ENCODE data around the gene PRRT1B. TPM values are rescaled to one million over a fixed set of nuclear protein-coding genes. Genes with fewer than 3 reads are reported as not detected.

PRRT1B gene
- total and polyA plus RNA-seq, 9 of the 15 experiments (the other 6 are each of a cell fraction or from before 2014, with no cell fraction given): not detected

DNA sequence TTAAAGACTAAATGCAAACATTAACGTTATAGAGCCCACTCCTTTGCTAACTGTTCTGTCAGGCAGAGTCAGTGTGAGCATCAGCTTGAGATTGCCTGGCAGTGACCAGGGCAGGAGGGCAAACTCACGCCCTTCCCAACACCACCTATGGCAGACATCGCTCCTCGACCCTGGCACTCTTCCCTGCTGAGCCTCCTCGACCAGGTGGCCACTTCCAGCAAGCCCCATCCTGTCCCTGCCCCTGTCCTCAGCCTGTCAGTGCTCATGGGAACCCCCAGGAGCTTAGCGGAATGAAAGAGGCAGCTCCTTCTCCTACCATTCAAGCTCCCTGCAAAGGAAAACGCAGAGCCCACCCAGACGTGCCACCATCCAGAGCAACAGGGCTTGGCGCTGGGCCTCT is 42.0 kb downstream of the PRRT1B start (continued):
- no peak for TF ChIP-seq ZNF121 (CRISPR knock-in tag; conservative IDR thresholded peaks at IDR 0.05)

DNA sequence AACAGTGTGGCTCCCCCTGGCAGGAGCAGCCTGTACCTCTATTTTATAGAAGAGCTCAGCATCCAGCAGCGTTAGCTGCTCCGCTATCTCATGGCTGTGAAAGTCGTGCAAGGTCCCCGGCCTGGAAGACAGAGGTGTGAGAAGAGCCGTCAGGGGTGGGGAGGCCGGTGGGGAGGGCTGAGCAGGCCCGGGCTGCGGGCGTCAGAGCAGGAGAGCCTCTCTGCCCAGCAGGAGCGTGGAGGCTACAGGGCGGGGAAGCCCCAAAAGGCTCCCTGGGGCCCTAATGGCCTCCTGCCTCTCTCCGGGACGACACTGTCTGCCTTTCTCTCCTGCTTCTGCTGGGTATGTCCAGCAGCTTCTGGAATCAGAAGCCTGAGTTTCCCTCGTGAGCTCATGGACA is 42.6 kb downstream of the PRRT1B start:
- Histone ChIP-seq H3K36me3 (ENCODE audit: control insufficient read depth, insufficient read depth, low read length) (peaks cover 30% of the 10 kb centered on the region; the same call in 2 of the 3 replicates), H3K9me1 (ENCODE audit: control insufficient read depth, insufficient read depth, low read length) (no peaks in the 10 kb centered on the region), H3K9ac (ENCODE audit: insufficient read depth in 1 of 2, low read depth in 2 of 2, low read length in 2 of 2) (no peak overlapping the region), H3K4me3 (no peak overlapping the region), H3K9me3 (replicated peaks; ENCODE audit: control insufficient read depth, insufficient read depth, low read depth, low read length) (no peaks in the 10 kb centered on the region), H3K4me1 (replicated peaks in 1 of 2; ENCODE audit: control insufficient read depth in 2 of 2, insufficient read depth in 2 of 2, low read length in 2 of 2) (no peaks in the 10 kb centered on the region; a peak in 1 of 5 replicates), H3K27me3 (ENCODE audit: control insufficient read depth in 2 of 2, insufficient read depth in 2 of 2, low read length in 2 of 2) (no peaks in the 10 kb centered on the region), H3K79me2 (ENCODE audit: control insufficient read depth, insufficient read depth, low read length) (no peaks in the 10 kb centered on the region), H4K20me1 (replicated peaks; ENCODE audit: control insufficient read depth, insufficient read depth, low read length) (no peaks in the 10 kb centered on the region), H3K4me2 (ENCODE audit: insufficient read depth, low read length) (no peak overlapping the region), H3K27ac (ENCODE audit: extremely low read depth, low read depth, low read length) (no peak overlapping the region), H2AFZ (ENCODE audit: low read depth, low read length) (no peak overlapping the region)
- POLR2A ChIA-PET: no interaction called here
- BruUV-seq (replicated peaks): no TSS peak
- WGBS (ENCODE audit: insufficient coverage, low coverage, missing lambda C conversion rate): 80% methylated on average over 6 of the region's 14 CpGs
- no peak for DNase-seq (ENCODE audit: extremely low read depth in 1 of 4, low spot score in 3 of 4)
- in situ Hi-C loops (cut with MboI) (no loop called here), intact Hi-C loops (cut with micrococcal nuclease) (no loop called here)
- no peak for ATAC-seq
- CTCF ChIA-PET (ENCODE audit: low intra/inter-chr PET ratio): interaction anchor here (1.0 kb wide), 1 partner anchor 154 kb away, joined by 3 read pairs; no protein-coding TSS in a partner anchor
- no peak for FAIRE-seq
- TF ChIP-seq, protein P1, sequence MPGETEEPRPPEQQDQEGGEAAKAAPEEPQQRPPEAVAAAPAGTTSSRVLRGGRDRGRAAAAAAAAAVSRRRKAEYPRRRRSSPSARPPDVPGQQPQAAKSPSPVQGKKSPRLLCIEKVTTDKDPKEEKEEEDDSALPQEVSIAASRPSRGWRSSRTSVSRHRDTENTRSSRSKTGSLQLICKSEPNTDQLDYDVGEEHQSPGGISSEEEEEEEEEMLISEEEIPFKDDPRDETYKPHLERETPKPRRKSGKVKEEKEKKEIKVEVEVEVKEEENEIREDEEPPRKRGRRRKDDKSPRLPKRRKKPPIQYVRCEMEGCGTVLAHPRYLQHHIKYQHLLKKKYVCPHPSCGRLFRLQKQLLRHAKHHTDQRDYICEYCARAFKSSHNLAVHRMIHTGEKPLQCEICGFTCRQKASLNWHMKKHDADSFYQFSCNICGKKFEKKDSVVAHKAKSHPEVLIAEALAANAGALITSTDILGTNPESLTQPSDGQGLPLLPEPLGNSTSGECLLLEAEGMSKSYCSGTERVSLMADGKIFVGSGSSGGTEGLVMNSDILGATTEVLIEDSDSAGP (CRISPR knock-in tag; IDR thresholded peaks at IDR 0.05): no peak
- TF ChIP-seq, protein P2, sequence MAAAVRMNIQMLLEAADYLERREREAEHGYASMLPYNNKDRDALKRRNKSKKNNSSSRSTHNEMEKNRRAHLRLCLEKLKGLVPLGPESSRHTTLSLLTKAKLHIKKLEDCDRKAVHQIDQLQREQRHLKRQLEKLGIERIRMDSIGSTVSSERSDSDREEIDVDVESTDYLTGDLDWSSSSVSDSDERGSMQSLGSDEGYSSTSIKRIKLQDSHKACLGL (CRISPR knock-in tag; IDR thresholded peaks at IDR 0.05; ENCODE audit: borderline replicate concordance, poor library complexity, severe bottlenecking): no peak
- no peak for TF ChIP-seq EP400 (IDR thresholded peaks at IDR 0.05)
- TF ChIP-seq, protein P3, sequence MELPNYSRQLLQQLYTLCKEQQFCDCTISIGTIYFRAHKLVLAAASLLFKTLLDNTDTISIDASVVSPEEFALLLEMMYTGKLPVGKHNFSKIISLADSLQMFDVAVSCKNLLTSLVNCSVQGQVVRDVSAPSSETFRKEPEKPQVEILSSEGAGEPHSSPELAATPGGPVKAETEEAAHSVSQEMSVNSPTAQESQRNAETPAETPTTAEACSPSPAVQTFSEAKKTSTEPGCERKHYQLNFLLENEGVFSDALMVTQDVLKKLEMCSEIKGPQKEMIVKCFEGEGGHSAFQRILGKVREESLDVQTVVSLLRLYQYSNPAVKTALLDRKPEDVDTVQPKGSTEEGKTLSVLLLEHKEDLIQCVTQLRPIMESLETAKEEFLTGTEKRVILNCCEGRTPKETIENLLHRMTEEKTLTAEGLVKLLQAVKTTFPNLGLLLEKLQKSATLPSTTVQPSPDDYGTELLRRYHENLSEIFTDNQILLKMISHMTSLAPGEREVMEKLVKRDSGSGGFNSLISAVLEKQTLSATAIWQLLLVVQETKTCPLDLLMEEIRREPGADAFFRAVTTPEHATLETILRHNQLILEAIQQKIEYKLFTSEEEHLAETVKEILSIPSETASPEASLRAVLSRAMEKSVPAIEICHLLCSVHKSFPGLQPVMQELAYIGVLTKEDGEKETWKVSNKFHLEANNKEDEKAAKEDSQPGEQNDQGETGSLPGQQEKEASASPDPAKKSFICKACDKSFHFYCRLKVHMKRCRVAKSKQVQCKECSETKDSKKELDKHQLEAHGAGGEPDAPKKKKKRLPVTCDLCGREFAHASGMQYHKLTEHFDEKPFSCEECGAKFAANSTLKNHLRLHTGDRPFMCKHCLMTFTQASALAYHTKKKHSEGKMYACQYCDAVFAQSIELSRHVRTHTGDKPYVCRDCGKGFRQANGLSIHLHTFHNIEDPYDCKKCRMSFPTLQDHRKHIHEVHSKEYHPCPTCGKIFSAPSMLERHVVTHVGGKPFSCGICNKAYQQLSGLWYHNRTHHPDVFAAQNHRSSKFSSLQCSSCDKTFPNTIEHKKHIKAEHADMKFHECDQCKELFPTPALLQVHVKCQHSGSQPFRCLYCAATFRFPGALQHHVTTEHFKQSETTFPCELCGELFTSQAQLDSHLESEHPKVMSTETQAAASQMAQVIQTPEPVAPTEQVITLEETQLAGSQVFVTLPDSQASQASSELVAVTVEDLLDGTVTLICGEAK (IDR thresholded peaks at IDR 0.05): no peak
- TF ChIP-seq, protein P3 (CRISPR knock-in tag; IDR thresholded peaks at IDR 0.05): no peak
- TF ChIP-seq STAT5B (CRISPR knock-in tag; IDR thresholded peaks at IDR 0.05): no peak
- TF ChIP-seq, protein P4, sequence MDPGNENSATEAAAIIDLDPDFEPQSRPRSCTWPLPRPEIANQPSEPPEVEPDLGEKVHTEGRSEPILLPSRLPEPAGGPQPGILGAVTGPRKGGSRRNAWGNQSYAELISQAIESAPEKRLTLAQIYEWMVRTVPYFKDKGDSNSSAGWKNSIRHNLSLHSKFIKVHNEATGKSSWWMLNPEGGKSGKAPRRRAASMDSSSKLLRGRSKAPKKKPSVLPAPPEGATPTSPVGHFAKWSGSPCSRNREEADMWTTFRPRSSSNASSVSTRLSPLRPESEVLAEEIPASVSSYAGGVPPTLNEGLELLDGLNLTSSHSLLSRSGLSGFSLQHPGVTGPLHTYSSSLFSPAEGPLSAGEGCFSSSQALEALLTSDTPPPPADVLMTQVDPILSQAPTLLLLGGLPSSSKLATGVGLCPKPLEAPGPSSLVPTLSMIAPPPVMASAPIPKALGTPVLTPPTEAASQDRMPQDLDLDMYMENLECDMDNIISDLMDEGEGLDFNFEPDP (CRISPR knock-in tag; IDR thresholded peaks at IDR 0.05): no peak
- TF ChIP-seq SUPT5H (IDR thresholded peaks at IDR 0.05): no peak
